ENCODE measurements around the gene ITGB8. TPM values are rescaled to one million over a fixed set of nuclear protein-coding genes. Genes with fewer than 3 reads are reported as not detected.

ITGB8 gene
- total and polyA plus RNA-seq, 2 experiments from 2014 or later: 0.71 to 3.0 TPM

DNA sequence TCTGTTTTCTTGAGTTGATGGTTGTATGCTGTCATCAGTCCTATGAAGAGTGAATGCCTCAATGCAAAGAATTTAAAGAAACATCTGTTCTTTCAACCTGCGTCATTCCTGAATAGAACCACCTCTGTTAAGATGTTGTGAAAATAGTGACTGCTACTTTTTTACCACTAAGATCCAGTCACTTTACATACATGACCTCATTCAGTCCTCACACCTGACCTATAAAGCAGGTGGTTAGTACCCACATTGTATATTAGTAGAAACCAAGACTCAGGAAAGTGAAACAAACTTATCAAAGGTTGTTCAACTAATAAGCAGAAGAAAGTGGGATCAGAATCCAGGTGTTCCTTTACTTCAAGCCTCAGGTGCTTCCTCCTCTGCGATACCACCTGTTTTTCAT is 64.8 kb downstream of the ITGB8 start (continued):
- TF ChIP-seq, protein P1, sequence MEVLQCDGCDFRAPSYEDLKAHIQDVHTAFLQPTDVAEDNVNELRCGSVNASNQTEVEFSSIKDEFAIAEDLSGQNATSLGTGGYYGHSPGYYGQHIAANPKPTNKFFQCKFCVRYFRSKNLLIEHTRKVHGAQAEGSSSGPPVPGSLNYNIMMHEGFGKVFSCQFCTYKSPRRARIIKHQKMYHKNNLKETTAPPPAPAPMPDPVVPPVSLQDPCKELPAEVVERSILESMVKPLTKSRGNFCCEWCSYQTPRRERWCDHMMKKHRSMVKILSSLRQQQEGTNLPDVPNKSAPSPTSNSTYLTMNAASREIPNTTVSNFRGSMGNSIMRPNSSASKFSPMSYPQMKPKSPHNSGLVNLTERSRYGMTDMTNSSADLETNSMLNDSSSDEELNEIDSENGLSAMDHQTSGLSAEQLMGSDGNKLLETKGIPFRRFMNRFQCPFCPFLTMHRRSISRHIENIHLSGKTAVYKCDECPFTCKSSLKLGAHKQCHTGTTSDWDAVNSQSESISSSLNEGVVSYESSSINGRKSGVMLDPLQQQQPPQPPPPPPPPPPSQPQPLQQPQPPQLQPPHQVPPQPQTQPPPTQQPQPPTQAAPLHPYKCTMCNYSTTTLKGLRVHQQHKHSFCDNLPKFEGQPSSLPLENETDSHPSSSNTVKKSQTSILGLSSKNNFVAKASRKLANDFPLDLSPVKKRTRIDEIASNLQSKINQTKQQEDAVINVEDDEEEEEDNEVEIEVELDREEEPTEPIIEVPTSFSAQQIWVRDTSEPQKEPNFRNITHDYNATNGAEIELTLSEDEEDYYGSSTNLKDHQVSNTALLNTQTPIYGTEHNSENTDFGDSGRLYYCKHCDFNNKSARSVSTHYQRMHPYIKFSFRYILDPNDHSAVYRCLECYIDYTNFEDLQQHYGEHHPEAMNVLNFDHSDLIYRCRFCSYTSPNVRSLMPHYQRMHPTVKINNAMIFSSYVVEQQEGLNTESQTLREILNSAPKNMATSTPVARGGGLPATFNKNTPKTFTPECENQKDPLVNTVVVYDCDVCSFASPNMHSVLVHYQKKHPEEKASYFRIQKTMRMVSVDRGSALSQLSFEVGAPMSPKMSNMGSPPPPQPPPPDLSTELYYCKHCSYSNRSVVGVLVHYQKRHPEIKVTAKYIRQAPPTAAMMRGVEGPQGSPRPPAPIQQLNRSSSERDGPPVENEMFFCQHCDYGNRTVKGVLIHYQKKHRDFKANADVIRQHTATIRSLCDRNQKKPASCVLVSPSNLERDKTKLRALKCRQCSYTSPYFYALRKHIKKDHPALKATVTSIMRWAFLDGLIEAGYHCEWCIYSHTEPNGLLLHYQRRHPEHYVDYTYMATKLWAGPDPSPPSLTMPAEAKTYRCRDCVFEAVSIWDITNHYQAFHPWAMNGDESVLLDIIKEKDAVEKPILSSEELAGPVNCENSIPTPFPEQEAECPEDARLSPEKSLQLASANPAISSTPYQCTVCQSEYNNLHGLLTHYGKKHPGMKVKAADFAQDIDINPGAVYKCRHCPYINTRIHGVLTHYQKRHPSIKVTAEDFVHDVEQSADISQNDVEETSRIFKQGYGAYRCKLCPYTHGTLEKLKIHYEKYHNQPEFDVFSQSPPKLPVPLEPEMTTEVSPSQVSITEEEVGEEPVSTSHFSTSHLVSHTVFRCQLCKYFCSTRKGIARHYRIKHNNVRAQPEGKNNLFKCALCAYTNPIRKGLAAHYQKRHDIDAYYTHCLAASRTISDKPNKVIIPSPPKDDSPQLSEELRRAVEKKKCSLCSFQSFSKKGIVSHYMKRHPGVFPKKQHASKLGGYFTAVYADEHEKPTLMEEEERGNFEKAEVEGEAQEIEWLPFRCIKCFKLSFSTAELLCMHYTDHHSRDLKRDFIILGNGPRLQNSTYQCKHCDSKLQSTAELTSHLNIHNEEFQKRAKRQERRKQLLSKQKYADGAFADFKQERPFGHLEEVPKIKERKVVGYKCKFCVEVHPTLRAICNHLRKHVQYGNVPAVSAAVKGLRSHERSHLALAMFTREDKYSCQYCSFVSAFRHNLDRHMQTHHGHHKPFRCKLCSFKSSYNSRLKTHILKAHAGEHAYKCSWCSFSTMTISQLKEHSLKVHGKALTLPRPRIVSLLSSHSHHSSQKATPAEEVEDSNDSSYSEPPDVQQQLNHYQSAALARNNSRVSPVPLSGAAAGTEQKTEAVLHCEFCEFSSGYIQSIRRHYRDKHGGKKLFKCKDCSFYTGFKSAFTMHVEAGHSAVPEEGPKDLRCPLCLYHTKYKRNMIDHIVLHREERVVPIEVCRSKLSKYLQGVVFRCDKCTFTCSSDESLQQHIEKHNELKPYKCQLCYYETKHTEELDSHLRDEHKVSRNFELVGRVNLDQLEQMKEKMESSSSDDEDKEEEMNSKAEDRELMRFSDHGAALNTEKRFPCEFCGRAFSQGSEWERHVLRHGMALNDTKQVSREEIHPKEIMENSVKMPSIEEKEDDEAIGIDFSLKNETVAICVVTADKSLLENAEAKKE (CRISPR knock-in tag; IDR thresholded peaks at IDR 0.05): no peak
- TF ChIP-seq ZNF331 (CRISPR knock-in tag; IDR thresholded peaks at IDR 0.05; ENCODE audit: low read depth) (no peak), CREB1 (CRISPR knock-in tag; IDR thresholded peaks at IDR 0.05; ENCODE audit: low read depth) (no peak)
- TF ChIP-seq, protein P2, sequence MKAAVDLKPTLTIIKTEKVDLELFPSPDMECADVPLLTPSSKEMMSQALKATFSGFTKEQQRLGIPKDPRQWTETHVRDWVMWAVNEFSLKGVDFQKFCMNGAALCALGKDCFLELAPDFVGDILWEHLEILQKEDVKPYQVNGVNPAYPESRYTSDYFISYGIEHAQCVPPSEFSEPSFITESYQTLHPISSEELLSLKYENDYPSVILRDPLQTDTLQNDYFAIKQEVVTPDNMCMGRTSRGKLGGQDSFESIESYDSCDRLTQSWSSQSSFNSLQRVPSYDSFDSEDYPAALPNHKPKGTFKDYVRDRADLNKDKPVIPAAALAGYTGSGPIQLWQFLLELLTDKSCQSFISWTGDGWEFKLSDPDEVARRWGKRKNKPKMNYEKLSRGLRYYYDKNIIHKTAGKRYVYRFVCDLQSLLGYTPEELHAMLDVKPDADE (IDR thresholded peaks at IDR 0.05): no peak

DNA sequence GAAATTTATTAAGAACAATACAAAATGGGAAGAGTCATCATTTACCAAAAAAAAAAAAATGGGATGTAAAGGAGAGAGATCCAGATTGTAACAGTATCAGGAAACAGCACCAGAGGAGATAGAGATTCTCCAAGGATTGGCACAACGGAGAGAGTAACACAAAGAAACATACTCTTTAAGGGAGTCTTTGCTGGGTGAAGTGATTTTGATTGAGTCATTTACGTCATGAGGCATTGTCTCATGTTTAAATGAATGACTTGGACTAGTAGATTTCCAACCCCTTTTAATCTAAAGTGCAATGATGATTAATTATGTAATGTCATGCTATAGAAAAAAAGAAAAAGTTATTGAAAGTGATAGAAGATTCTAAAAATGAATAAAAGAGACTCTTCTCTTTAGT is 68.8 kb downstream of the ITGB8 start:
- Histone ChIP-seq H3K4me1 (ENCODE audit: insufficient read depth) (no peaks in the 10 kb centered on the region), H4K20me1 (replicated peaks; ENCODE audit: insufficient read depth) (no peaks in the 10 kb centered on the region), H3K27me3 (ENCODE audit: insufficient read depth) (no peaks in the 10 kb centered on the region), H2AFZ (no peak overlapping the region), H3F3A (replicated peaks; ENCODE audit: low read depth) (no peaks in the 10 kb centered on the region), H3K27ac (ENCODE audit: low read depth) (no peak overlapping the region), H3K4me3 (no peak overlapping the region), H3K79me2 (replicated peaks; ENCODE audit: insufficient read depth) (no peaks in the 10 kb centered on the region), H3K4me2 (no peak overlapping the region), H3K36me3 (ENCODE audit: insufficient read depth) (no peaks in the 10 kb centered on the region), H3K9me2 (ENCODE audit: insufficient read depth) (no peaks in the 10 kb centered on the region)
- no peak overlapping the region for H3K27ac Mint-ChIP-seq
- no peaks in the 10 kb centered on the region for H3K36me3 Mint-ChIP-seq (ENCODE audit: low read depth)
- no peak overlapping the region for H3K4me3 Mint-ChIP-seq
- DNase-seq (ENCODE audit: low spot score) (no peak), ATAC-seq (no peak)
- no peaks in the 10 kb centered on the region for H3K4me1 Mint-ChIP-seq
- H3K9me3 Mint-ChIP-seq: no peaks in the 10 kb centered on the region; the same call in 2 of the 3 replicates
- peaks cover 2% of the 10 kb centered on the region for H3K27me3 Mint-ChIP-seq (ENCODE audit: insufficient read depth, low read depth, poor library complexity)
- TF ChIP-seq ZNF114 (CRISPR knock-in tag; IDR thresholded peaks at IDR 0.05) (no peak), JUNB (IDR thresholded peaks at IDR 0.05; ENCODE audit: unreplicated experiment) (no peak), EZH2phosphoT487 (IDR thresholded peaks at IDR 0.05; ENCODE audit: unreplicated experiment) (no peak), EZH2 (IDR thresholded peaks at IDR 0.05; ENCODE audit: low read depth, unreplicated experiment) (no peak), NANOG (IDR thresholded peaks at IDR 0.05; ENCODE audit: borderline replicate concordance) (no peak), CREB1 (CRISPR knock-in tag; IDR thresholded peaks at IDR 0.05; ENCODE audit: low read depth) (no peak), STAT1 (IDR thresholded peaks at IDR 0.05; ENCODE audit: unreplicated experiment) (no peak)
- TF ChIP-seq, protein P2 (IDR thresholded peaks at IDR 0.05): no peak
- TF ChIP-seq, protein P3, sequence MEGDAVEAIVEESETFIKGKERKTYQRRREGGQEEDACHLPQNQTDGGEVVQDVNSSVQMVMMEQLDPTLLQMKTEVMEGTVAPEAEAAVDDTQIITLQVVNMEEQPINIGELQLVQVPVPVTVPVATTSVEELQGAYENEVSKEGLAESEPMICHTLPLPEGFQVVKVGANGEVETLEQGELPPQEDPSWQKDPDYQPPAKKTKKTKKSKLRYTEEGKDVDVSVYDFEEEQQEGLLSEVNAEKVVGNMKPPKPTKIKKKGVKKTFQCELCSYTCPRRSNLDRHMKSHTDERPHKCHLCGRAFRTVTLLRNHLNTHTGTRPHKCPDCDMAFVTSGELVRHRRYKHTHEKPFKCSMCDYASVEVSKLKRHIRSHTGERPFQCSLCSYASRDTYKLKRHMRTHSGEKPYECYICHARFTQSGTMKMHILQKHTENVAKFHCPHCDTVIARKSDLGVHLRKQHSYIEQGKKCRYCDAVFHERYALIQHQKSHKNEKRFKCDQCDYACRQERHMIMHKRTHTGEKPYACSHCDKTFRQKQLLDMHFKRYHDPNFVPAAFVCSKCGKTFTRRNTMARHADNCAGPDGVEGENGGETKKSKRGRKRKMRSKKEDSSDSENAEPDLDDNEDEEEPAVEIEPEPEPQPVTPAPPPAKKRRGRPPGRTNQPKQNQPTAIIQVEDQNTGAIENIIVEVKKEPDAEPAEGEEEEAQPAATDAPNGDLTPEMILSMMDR (conservative IDR thresholded peaks at IDR 0.05; ENCODE audit: low read depth in 2 of 2): no peak
- TF ChIP-seq, protein P4, sequence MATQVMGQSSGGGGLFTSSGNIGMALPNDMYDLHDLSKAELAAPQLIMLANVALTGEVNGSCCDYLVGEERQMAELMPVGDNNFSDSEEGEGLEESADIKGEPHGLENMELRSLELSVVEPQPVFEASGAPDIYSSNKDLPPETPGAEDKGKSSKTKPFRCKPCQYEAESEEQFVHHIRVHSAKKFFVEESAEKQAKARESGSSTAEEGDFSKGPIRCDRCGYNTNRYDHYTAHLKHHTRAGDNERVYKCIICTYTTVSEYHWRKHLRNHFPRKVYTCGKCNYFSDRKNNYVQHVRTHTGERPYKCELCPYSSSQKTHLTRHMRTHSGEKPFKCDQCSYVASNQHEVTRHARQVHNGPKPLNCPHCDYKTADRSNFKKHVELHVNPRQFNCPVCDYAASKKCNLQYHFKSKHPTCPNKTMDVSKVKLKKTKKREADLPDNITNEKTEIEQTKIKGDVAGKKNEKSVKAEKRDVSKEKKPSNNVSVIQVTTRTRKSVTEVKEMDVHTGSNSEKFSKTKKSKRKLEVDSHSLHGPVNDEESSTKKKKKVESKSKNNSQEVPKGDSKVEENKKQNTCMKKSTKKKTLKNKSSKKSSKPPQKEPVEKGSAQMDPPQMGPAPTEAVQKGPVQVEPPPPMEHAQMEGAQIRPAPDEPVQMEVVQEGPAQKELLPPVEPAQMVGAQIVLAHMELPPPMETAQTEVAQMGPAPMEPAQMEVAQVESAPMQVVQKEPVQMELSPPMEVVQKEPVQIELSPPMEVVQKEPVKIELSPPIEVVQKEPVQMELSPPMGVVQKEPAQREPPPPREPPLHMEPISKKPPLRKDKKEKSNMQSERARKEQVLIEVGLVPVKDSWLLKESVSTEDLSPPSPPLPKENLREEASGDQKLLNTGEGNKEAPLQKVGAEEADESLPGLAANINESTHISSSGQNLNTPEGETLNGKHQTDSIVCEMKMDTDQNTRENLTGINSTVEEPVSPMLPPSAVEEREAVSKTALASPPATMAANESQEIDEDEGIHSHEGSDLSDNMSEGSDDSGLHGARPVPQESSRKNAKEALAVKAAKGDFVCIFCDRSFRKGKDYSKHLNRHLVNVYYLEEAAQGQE (IDR thresholded peaks at IDR 0.05; ENCODE audit: unreplicated experiment): no peak

Measured in GM23338 (cell line).